Brain microvascular endothelial cell (primary cell): ENCODE measurements around the gene CDC123.
"Not testable (repeated sequence)": the region's sequence is repeated elsewhere in the genome, so short reads cannot be mapped to it uniquely, and the experiment has no call there.

Experiments used
- DNase-seq: peaks from one replicate; pipeline ENCODE4 v3.0.0-alpha.2; 2020
- H3K27ac ChIP-seq: fragments of 250-450 bp; sonication (Bioruptor Pico); 2 replicates; pipeline ENCODE4 v1.5.1; 2020; ENCODE audit warnings: mild to moderate bottlenecking, moderate library complexity
- H3K27me3 ChIP-seq: fragments of 250-450 bp; sonication (Bioruptor Pico); replicated peaks from 2 replicates; pipeline ENCODE4 v1.5.1; 2020; ENCODE audit warnings: mild to moderate bottlenecking
- H3K36me3 ChIP-seq: fragments of 250-450 bp; sonication (Bioruptor Pico); replicated peaks from 2 replicates; pipeline ENCODE4 v1.5.1; 2020; ENCODE audit warnings: mild to moderate bottlenecking
- H3K4me3 ChIP-seq: 2 replicates; pipeline ENCODE4 v1.5.1; 2011; ENCODE audit warnings: low read depth, mild to moderate bottlenecking, control low read depth, low read length, moderate library complexity
- CTCF ChIP-seq: IDR thresholded peaks from 2 replicates; pipeline ENCODE4 v1.5.1; 2011; ENCODE audit warnings: low read depth, mild to moderate bottlenecking, moderate library complexity, low read length, control low read depth, inconsistent platforms; ENCODE audit errors: missing control alignments
- in situ Hi-C: cut with HindIII; loops from 2 replicates; pipeline ENCODE4 v1.10.0; 2017; ENCODE audit warnings: low sequenced_read_pairs, low pct_ligation_motif_present

CDC123 gene

GRCh38 chr10:12160664-12161063, 35.3 kb upstream of the CDC123 start:
- Histone ChIP-seq H3K27me3 (no peaks in the 10 kb centered on the region), H3K27ac (no peak overlapping the region), H3K4me3 (no peak overlapping the region), H3K36me3 (peaks cover 32% of the 10 kb centered on the region)
- TF ChIP-seq CTCF, result no peak
- in situ Hi-C loops, result no loop called here
- DNase-seq, result no peak

- in situ Hi-C loops, result no loop called here
- H3K36me3 ChIP-seq, result peaks cover 32% of the 10 kb centered on the region
- H3K27me3 ChIP-seq, result no peaks in the 10 kb centered on the region
- TF ChIP-seq CTCF, result peak; percentile 7
- DNase-seq, result no peak
- H3K27ac ChIP-seq, result no peak overlapping the region
- no peak overlapping the region for H3K4me3 ChIP-seq
These were observed 33.1 kb upstream of the CDC123 start for GRCh38 chr10:12162927-12163326.

- in situ Hi-C loops, result no loop called here
- no peak for DNase-seq
- Histone ChIP-seq H3K36me3 (peaks cover 37% of the 10 kb centered on the region), H3K27ac (no peak overlapping the region), H3K4me3 (no peak overlapping the region), H3K27me3 (no peaks in the 10 kb centered on the region)
- no peak for TF ChIP-seq CTCF
These were observed 31.9 kb upstream of the CDC123 start for GRCh38 chr10:12164085-12164484.

- DNase-seq, result no peak
- H3K27ac ChIP-seq, result no peak overlapping the region
- in situ Hi-C loops, result no loop called here
- H3K27me3 ChIP-seq, result no peaks in the 10 kb centered on the region
- H3K4me3 ChIP-seq, result no peak overlapping the region
- H3K36me3 ChIP-seq, result peaks cover 42% of the 10 kb centered on the region
- no peak for TF ChIP-seq CTCF
These were observed 31.0 kb upstream of the CDC123 start for GRCh38 chr10:12165036-12165435.

GRCh38 chr10:12165999-12166775, 29.8 kb upstream of the CDC123 start:
- no peak overlapping the region for H3K4me3 ChIP-seq
- H3K27me3 ChIP-seq, result no peaks in the 10 kb centered on the region
- H3K27ac ChIP-seq, result no peak overlapping the region
- peaks cover 42% of the 10 kb centered on the region for H3K36me3 ChIP-seq
- TF ChIP-seq CTCF, result no peak
- no peak for DNase-seq
- in situ Hi-C loops, result no loop called here

GRCh38 chr10:12171512-12171911, 24.5 kb upstream of the CDC123 start:
- DNase-seq, H3K27me3 ChIP-seq, H3K27ac ChIP-seq, in situ Hi-C loops, H3K4me3 ChIP-seq: not testable (repeated sequence)
- peaks cover 55% of the 10 kb centered on the region for H3K36me3 ChIP-seq
